Hepatocyte (in vitro differentiated cells): Measurements from ENCODE around the gene SLC13A1.

Source experiments
- CTCF ChIP-seq: fragments of 200-600 bp; sonication (generic); IDR thresholded peaks from 2 replicates; pipeline ENCODE4 v1.5.1; 2016; ENCODE audit warnings: antibody characterized with exemption, mild to moderate bottlenecking; ENCODE audit not compliant: poor library complexity
- EZH2 ChIP-seq: fragments of 200-600 bp; sonication (generic); IDR thresholded peaks from 2 replicates; pipeline ENCODE4 v1.6.1; 2016; ENCODE audit warnings: antibody characterized with exemption, mild to moderate bottlenecking, borderline replicate concordance
- EZH2phosphoT487 ChIP-seq: fragments of 200-600 bp; sonication (generic); IDR thresholded peaks from one replicate; pipeline ENCODE4 v1.6.1; 2018; ENCODE audit warnings: antibody characterized with exemption, mild to moderate bottlenecking, low read depth, moderate library complexity; ENCODE audit not compliant: unreplicated experiment, severe bottlenecking

GRCh38 chr7:123230603-123231002 is 30.8 kb upstream of the SLC13A1 start:
- TF ChIP-seq CTCF (no peak), EZH2 (no peak), EZH2phosphoT487 (no peak)
